H1 (cell line): ENCODE measurements around the gene ATP6V0A1. TPM values are rescaled to one million over a fixed set of nuclear protein-coding genes. Genes with fewer than 3 reads are reported as not detected.

ENCODE experiments used
- ATF2 ChIP-seq: IDR thresholded peaks from 2 replicates; pipeline ENCODE4 v1.6.1; 2012; ENCODE audit warnings: low read length, inconsistent platforms
- ATF3 ChIP-seq: IDR thresholded peaks from 2 replicates; pipeline ENCODE4 v1.6.1; 2011; ENCODE audit warnings: low read depth, mild to moderate bottlenecking, low read length; ENCODE audit not compliant: insufficient read depth
- BCL11A ChIP-seq, 2 experiments: IDR thresholded peaks; one replicate each; pipeline ENCODE4 v1.6.1; 2011; ENCODE audit warnings: low read depth in 2 of 2, low read length in 2 of 2, mild to moderate bottlenecking in 2 of 2
- SIN3A ChIP-seq, 2 experiments: IDR thresholded peaks in 1 of 2; conservative IDR thresholded peaks in 1 of 2; 2 replicates each; pipeline ENCODE4 v1.6.1; 2011 to 2012; ENCODE audit warnings: low read length in 2 of 2, improper control_type of control experiment in 1 of 2, low read depth in 1 of 2, mild to moderate bottlenecking in 1 of 2
- SRF ChIP-seq: IDR thresholded peaks from 2 replicates; pipeline ENCODE4 v1.6.1; 2011; ENCODE audit warnings: mild to moderate bottlenecking, low read depth, low read length, moderate library complexity
- TCF12 ChIP-seq: IDR thresholded peaks from 2 replicates; pipeline ENCODE4 v1.6.1; 2011; ENCODE audit warnings: low read depth, mild to moderate bottlenecking, low read length
- polyA plus RNA-seq, 7 experiments: library from polyadenylated mRNA; depleted of rRNA in 3 of 7; stranded (reverse) in 5 of 7; unstranded in 2 of 7; fragments of >200 nt in 5 of 7; fragments of 200-250 nt in 2 of 7; gene quantifications; 1 replicate in 5 of 7; 2 replicates in 1 of 7; 4 replicates in 1 of 7; pipeline versions ENCODE4 v1.2.1 to v1.2.3, GENCODE V29; 2011 to 2013; ENCODE audit warnings: missing spikeins in 2 of 7, mixed read lengths in 2 of 7
- total RNA-seq: library from RNA; stranded (reverse); fragmentation: NEBNext Ultra II Directional; extraction: Animal tissue kit (Norgen Biotek cat#: 25700); gene quantifications from 2 replicates; pipeline ENCODE4 v1.2.1, GENCODE V29; 2021

The ATP6V0A1 gene
- total and polyA plus RNA-seq, 2 of the 8 experiments (the other 6 are each of a cell fraction or from before 2014, with no cell fraction given) = 55.3 to 63.4 TPM

GRCh38 chr17:42519546-42520491, 61.1 kb downstream of the ATP6V0A1 start (continued):
- TF ChIP-seq SRF (peak; percentile 90), SIN3A (conservative IDR thresholded peaks at IDR 0.05 in 1 of 2, IDR thresholded peaks at IDR 0.05 in 1 of 2; ENCODE audit: low read depth in 1 of 2, low read length in 2 of 2) (peak; percentile 74 to 85; a peak in 2 of 4 replicates), TCF12 (peak; percentile 71; the same call in 1 of the 2 replicates), BCL11A (IDR thresholded peaks at IDR 0.05; ENCODE audit: low read depth in 2 of 2, low read length in 2 of 2) (no peak), ATF2 (no peak), ATF3 (peak; percentile 80)
